GM18909 (cell line): Measurements from ENCODE around the gene SST.

ENCODE experiments used
- ATAC-seq: cut with Tn5 transposase; IDR thresholded peaks from one replicate; pipeline ENCODE4 v1.9.1; 2021; ENCODE audit warnings: mild to moderate bottlenecking; ENCODE audit not compliant: unreplicated experiment, poor library complexity

SST gene

GRCh38 chr3:187669675-187670504, at the start of gene SST:
SST (minus strand) TSS chr3:187670394; CDS start chr3:187670291, 103 bp downstream.
- no peak for ATAC-seq

DNA sequence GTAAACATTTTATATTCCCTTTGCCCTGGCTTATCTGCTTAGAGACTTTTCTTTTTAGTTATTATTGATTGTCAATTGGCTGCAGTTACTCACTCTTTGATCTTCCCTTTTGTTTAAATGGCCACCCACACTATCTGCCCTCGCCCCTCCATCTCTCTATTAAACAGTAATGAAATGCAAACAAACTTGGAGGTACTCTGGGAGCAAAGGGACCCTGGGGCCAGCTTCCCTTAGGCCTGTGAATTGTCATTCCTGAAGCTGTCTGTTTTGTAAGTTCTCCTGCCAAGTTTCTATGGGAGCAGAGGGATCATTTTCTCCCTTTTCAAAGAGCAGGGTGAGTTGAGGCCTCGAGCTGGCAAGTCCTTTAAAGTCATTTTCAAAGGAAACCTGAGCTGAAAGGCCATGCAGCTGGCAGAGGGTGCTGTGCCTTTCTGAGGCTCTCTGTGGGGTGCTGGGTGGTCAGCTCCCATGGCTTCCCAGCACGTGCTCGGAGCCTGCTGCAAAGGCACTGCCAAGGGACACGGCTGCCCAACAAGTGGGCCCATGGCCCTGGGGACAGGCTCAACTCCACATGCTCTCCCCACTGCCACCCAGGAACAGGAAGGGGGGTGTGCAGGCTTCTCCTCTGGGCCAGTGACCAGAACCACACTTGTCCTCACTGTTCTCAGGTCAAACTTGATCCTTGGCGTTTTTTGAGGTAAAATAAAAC, 49.6 kb upstream of the SST start:
- ATAC-seq = no peak

DNA sequence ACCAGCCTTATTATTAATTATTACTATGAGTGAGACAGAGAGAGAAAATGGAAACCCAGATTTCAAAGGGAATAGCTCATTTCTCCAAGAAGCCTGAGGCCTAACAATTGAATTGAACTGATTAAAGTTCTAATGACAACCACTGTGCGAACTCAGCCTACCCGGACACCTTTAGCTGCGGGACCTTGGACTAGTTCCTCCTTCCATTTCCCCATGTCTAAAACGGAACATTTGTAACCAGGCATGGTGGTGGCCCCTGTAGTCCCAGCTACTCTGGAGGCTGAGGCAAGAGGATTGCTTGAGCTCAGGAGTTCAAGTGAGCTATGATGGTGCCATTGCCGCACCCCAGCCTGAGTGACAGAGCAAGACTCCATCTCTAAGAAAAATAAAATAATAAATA, 48.6 kb upstream of the SST start:
- no peak for ATAC-seq

DNA sequence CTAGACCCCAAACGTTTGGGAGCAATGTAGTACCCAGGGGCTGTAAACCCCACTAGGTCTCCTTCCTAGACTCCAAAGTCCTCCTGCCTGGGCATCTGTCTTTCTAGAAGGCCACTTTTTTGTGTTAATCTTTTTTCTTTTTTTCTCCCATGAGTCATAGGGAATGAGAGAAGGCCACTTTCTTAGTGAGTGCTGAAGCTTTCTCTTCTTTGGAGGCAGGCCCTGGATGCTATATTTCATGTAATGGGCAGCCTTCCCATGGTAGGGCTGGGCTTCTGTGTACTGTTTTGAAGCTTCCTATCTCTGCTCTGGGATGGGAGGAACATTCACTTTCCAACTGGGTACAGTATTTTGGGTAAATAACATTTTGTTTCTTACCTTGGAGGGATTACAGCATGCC, 47.4 kb upstream of the SST start:
- no peak for ATAC-seq

- peak; percentile 88 for ATAC-seq
These were observed 44.3 kb upstream of the SST start for GRCh38 chr3:187714404-187714979.

GRCh38 chr3:187713504-187713903, 43.3 kb upstream of the SST start:
- no peak for ATAC-seq

DNA sequence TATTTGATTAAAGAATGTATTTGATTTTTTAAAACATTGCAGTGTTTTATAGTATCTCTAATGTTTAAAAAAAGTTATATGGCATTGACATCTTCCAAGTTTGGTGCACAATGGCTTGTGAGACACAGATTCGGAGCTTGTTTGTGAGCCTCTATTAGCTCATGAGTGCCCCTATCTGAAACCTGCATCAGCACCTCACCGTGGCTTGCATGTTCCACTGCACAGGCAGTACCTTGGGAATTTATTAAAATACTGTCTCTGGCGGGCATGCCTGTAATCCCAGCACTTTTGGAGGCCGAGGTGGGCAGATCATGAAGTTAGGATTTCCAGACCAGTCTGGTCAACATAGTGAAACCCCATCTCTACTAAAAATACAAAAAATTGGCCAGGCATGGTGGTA, 39.0 kb upstream of the SST start:
- ATAC-seq = no peak

GRCh38 chr3:187708696-187709095, 38.5 kb upstream of the SST start:
- ATAC-seq = no peak

DNA sequence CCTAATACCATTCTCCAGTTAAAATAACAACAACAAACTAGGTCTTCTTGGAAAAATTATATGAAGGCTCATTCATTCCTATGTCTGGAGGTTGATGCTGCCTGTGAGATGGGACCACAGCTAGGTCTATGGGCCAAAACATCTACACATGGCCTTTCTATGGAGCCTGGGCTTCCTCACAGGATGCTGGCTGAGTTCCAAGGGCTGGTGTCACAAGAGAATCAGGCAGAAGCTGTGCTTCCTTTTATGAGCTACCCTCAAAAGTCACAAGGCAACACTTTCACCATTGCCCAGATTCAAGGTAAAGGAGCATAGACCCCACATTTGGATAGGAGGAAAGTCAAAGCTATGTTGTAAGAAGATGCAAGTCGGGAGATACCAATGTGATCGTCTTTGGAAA, 36.8 kb upstream of the SST start:
- ATAC-seq = no peak

- no peak for ATAC-seq
These were observed 35.0 kb upstream of the SST start for GRCh38 chr3:187705164-187705563.

DNA sequence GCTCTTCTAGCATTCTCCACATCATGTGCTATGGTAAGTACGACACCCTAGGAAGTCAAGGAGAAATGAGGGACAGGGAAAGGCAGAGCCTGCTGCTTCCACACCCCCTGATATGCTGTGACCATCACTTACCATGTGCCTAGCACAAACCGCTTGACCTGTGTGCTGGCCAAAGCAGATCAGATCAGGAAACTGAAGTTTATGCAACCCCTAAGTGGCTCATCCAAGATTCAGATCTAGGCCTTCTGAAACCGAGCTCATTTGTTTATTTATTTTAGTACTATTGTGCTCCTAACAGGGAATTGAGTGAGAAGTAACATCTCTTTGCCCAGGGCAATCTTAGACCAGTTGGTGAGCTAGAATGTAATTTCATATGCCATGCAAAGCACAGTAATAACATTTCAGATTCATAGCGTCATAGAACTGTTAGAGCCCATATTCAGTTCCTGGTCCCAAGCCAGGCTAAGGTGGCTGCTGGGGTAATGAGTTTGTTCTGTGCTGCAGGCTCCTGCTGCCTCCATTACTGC, 32.4 kb upstream of the SST start, which contains the start of gene RTP2:
Gene RTP2 (minus strand): TSS at position 51 of the 527 bp plus-strand sequence. CDS start 429 bp downstream, outside the sequence.
- no peak for ATAC-seq

- ATAC-seq = no peak
These were observed 30.1 kb upstream of the SST start for GRCh38 chr3:187700249-187700648.

DNA sequence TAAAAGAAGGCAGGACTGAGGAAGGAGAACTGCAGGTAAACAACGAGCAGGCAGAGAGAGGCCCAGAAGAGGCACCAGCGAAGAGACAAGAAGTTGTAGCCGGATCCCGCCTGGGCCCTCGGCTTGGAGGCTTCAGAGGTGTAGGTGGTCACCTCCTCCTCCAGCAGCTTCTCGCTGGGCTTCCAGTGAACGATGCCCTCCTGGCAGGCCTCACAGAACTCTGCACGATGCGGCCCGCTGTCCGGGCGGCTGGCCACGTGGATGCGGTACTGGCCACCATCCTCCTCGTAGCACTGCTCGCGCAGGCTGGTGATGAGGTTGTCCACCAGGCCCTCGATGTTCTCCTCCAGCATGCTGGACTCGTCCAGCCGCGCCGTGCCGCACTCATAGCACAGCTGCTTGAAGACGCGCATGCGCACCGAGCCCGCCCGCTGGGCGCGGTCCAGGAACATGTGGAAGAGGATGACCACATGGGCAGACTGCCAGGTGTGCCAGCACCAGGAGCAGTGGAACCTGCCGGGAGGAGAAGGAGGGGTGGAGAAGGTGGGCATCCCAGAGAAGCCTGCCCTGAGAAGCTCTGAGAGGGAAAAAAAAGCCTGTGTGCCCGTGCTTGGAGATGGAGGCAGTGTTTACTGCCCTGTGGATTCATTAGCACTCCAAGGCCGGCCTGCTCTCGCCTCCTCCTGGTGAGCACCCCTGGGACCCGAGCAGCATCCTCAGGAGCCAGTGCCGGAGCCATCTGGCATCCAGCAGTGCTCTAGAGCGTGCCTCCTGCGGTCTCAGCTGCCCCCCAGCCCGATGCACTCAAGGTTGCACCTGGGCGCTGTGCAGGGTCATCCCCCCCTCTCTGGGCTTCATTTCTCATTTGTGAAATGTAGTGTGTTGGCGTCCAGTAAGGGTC, 28.6 kb upstream of the SST start:
- ATAC-seq = no peak

DNA sequence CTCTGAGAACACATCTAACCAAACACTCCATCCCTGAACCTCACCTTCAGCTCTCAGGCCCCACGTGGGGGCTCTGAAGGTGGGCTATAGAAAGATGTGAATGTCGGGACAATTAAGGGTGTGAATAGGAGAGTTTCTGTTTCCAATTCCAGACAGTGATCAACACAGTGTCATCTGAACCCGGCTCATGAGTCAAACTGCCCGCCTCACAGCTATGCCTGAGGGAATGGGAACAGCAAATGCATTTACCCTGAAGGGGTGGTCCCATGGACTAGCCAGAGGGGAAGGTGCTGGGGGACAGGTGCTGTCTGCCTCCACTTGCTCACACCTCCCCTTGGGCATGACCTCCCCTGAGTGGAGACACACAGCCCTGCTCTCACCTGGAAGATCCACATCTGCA, 25.8 kb upstream of the SST start:
- ATAC-seq = no peak

- ATAC-seq = no peak
These were observed 25.3 kb upstream of the SST start for GRCh38 chr3:187695449-187695848.

DNA sequence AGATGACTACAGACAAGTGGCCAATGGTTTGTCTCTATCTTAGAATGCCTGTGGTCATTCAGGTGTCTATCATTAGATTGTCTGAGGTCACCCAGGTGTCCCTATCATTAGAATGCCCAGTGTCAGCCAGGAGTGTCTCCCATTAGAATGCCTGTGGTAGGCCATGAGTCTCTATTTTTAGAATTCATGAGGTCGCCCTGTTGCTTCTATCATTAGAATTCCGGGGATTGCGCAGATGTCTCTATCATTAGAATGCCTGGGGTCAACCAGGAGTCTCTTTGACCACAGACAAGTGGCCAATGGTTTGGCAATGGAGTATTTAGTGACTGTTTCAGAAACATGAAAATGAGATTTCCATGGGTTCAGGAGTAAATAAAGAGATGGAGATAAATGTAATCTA, 24.6 kb upstream of the SST start:
- no peak for ATAC-seq

DNA sequence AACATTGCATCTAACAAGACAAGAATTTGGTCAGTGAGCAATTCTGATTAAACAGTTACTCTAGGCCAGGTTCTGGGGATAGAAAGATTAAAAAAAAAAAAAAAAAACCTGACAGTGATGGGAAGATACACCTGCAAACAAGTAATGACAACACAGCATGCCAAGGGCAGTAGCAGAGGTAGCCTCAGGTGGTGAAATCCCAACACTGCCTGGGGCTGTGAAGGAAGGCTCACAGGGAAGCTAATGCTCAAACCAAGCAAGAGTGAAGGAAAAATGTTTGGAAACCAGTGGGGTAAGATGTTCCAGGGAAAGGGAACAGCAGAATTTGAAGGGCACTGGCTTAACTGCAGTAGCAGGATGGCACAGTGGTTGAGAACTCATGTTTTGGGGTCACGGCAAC, 23.2 kb upstream of the SST start:
- no peak for ATAC-seq

- ATAC-seq = no peak
These were observed 19.8 kb upstream of the SST start for GRCh38 chr3:187689984-187690383.

DNA sequence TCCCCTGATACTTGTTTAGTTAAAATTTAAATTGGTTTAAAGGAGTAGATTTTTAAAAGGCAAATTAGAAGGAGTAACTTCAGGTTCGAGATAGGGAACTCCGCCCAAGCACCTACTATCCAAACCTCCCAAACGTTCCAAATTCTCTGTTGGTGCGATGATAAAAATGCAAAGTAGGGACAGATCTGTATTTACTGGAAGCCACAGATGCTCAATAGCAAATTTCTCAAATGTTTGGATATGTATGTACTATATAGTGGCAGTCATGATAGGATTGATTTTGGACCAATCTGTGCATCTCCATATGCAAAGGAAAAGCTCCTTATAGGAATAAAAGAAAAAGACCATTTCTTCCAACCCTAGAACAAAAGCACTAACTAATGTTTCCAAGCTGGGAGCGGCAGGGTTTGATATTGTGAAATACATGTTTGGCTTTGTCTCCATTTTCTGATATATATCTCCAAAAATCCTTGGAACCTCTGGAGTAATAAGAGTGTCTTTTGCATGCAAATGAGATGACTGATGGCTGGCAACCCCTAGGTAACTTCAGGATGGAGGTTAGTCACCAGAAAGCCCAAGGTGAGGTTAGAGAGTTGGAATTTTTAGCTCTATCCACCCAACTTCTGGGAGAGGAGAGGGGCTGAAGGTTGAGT, 16.6 kb upstream of the SST start:
- ATAC-seq = no peak

DNA sequence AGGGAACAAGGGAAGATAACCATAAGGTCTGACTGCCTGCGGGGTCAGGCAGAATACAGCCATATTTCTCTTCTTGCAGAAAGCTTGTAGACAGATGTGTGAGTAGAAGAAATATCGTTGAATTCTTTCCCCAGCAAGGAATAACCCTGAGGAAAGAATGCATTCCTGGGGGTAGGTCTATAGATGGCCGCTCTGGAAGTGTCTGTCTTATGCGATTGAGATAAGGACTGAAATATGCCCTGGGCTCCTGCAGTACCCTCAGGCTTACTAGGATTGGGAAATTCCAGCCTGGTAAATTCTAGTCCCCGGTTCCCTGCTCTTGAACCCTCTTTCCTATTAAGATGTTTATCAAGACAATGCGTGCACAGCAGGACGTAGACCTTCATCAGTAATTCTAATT, 15.8 kb upstream of the SST start:
- ATAC-seq = no peak
